Measurements from ENCODE around the gene NEB. TPM values are rescaled to one million over a fixed set of nuclear protein-coding genes. Genes with fewer than 3 reads are reported as not detected.

NEB gene
- 1 to 10 TPM; 5.5 to 5.7 TPM for total RNA-seq
- 18.6 TPM for polyA plus RNA-seq (ENCODE audit: insufficient read depth, low read depth, low replicate concordance)
- long read RNA-seq, donor 1, result 0 reads
- long read RNA-seq, donor 2, result 0 reads

GRCh38 chr2:151733771-151734672 lies at the start of gene NEB:
TSS of gene NEB (minus strand) at chr2:151734476. CDS start at chr2:151733156, 1,320 bp downstream.
- no peaks in the 10 kb centered on the region for H3K4me1 ChIP-seq
- H3K27ac ChIP-seq, result no peak within 1 kb of the TSS
- no peak within 1 kb of the TSS for H3K4me3 ChIP-seq
- WGBS, 2 donors, result 84 to 89% methylated on average over 11 of the region's 11 CpGs
- intact Hi-C loops (cut with DNase I; ENCODE audit: low total_unique reads), result no loop called here
- no peaks in the 10 kb centered on the region for H3K9me3 ChIP-seq
- no peaks in the 10 kb centered on the region for H3K27me3 ChIP-seq
- no peaks in the 10 kb centered on the region for H3K36me3 ChIP-seq (ENCODE audit: low read depth, missing control alignments)
- DNase-seq, result no peak
- TF ChIP-seq POLR2A (IDR thresholded peaks at IDR 0.05), result no peak
- no peak for TF ChIP-seq CTCF (IDR thresholded peaks at IDR 0.05)

GRCh38 chr2:151783133-151783520 lies 48.9 kb upstream of the NEB start:
- Histone ChIP-seq H3K9me3 (no peaks in the 10 kb centered on the region), H3K27ac (no peak overlapping the region), H3K36me3 (ENCODE audit: low read depth, missing control alignments) (no peaks in the 10 kb centered on the region), H3K4me3 (no peak overlapping the region), H3K4me1 (no peaks in the 10 kb centered on the region), H3K27me3 (no peaks in the 10 kb centered on the region)
- intact Hi-C loops (cut with DNase I; ENCODE audit: low total_unique reads), result no loop called here
- TF ChIP-seq POLR2A (IDR thresholded peaks at IDR 0.05) (no peak), CTCF (IDR thresholded peaks at IDR 0.05) (no peak)
- 94 to 98% methylated on average over 2 of the region's 2 CpGs for WGBS, 2 donors
- DNase-seq, result no peak

- H3K27ac ChIP-seq, result no peak overlapping the region
- 92 to 94% methylated on average over 6 of the region's 6 CpGs for WGBS, 2 donors
- H3K4me1 ChIP-seq, result no peaks in the 10 kb centered on the region
- H3K36me3 ChIP-seq (ENCODE audit: low read depth, missing control alignments), result no peaks in the 10 kb centered on the region
- H3K27me3 ChIP-seq, result no peaks in the 10 kb centered on the region
- DNase-seq, result no peak
- TF ChIP-seq CTCF (IDR thresholded peaks at IDR 0.05) (no peak), POLR2A (IDR thresholded peaks at IDR 0.05) (no peak)
- intact Hi-C loops (cut with DNase I; ENCODE audit: low total_unique reads), result no loop called here
- no peaks in the 10 kb centered on the region for H3K9me3 ChIP-seq
- H3K4me3 ChIP-seq, result no peak overlapping the region
These were observed 48.3 kb upstream of the NEB start for GRCh38 chr2:151782378-151783132.

- Histone ChIP-seq H3K9me3 (no peaks in the 10 kb centered on the region), H3K4me3 (no peak overlapping the region), H3K27me3 (no peaks in the 10 kb centered on the region), H3K36me3 (ENCODE audit: low read depth, missing control alignments) (no peaks in the 10 kb centered on the region), H3K4me1 (no peaks in the 10 kb centered on the region), H3K27ac (no peak overlapping the region)
- TF ChIP-seq POLR2A (IDR thresholded peaks at IDR 0.05), result no peak
- no peak for TF ChIP-seq CTCF (IDR thresholded peaks at IDR 0.05)
- no peak for DNase-seq
- intact Hi-C loops (cut with DNase I; ENCODE audit: low total_unique reads), result no loop called here
- 83 to 93% methylated on average over 4 of the region's 4 CpGs for WGBS, 2 donors
These were observed 47.4 kb upstream of the NEB start for GRCh38 chr2:151781642-151782041.
